ENCODE results near the gene PTPRF.

Gene PTPRF

DNA sequence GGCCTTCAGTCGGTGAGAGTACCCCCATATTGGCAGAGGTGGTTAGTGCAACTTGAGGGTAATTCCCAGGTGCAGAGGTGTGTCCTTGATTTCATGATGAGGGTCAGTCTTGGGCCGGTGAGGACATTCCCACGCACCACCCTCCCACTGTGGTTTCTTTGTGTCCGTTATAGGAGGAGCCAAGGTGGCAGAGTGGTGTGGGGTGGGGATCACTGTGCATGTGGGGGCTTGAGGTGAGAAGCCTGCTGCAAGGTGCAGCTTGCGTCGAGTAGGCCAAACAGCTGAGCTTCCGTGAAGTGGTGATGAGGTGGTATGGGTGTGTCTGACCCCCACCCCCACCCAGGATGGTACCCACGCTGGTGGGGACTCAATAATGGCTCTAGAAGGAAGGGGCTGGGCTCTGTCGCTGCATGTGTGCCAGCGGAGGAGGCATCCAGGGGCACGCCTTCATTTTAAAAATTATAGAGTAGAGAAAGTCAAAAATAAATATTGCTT, 6.2 kb downstream of the PTPRF start:
- H3K4me3 ChIP-seq (replicated peaks; ENCODE audit: low read depth, low read length): no peak overlapping the region
- TF ChIP-seq, protein P1, sequence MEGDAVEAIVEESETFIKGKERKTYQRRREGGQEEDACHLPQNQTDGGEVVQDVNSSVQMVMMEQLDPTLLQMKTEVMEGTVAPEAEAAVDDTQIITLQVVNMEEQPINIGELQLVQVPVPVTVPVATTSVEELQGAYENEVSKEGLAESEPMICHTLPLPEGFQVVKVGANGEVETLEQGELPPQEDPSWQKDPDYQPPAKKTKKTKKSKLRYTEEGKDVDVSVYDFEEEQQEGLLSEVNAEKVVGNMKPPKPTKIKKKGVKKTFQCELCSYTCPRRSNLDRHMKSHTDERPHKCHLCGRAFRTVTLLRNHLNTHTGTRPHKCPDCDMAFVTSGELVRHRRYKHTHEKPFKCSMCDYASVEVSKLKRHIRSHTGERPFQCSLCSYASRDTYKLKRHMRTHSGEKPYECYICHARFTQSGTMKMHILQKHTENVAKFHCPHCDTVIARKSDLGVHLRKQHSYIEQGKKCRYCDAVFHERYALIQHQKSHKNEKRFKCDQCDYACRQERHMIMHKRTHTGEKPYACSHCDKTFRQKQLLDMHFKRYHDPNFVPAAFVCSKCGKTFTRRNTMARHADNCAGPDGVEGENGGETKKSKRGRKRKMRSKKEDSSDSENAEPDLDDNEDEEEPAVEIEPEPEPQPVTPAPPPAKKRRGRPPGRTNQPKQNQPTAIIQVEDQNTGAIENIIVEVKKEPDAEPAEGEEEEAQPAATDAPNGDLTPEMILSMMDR (IDR thresholded peaks at IDR 0.05; ENCODE audit: low read depth, low read length, missing control alignments): no peak
- DNase-seq (ENCODE audit: extremely low read depth, low read depth): no peak

DNA sequence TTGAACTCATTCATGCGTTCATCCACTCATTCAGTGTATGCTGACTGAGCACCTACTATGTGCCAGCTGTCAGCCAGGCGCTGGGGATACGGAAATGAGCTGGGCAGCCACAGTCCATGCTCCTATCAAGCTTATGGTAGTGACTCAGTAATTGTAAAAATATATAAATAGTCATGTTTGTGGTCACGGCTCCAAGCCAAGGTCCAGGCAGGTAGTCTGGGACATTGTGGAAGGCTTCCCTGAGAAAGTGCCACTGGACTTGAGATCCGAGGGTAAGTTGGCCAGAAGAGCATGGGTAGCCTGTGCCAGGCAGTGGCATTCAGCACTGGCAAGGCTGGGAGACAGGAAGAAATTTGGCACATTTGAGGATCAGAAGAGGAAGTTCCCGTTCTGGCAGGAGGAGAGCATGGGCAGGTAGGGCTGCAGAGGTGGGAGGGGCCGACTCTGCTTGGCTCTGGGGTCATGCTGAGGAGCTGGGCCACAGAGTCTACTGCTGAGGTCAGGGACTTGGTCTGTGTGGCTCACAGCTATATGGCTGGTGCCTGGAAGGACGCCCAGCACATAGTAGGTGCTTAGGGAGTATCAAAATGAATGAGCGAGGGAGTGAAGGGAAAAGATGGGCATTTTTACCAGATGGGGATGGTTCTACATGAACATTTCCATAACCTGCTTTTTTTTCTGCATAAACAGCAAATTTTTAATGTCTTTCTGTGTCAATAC, 6.9 kb downstream of the PTPRF start:
- TF ChIP-seq, protein P1 (IDR thresholded peaks at IDR 0.05; ENCODE audit: low read depth, low read length, missing control alignments): no peak
- DNase-seq (ENCODE audit: extremely low read depth, low read depth): no peak
- no peak overlapping the region for H3K4me3 ChIP-seq (replicated peaks; ENCODE audit: low read depth, low read length)

DNA sequence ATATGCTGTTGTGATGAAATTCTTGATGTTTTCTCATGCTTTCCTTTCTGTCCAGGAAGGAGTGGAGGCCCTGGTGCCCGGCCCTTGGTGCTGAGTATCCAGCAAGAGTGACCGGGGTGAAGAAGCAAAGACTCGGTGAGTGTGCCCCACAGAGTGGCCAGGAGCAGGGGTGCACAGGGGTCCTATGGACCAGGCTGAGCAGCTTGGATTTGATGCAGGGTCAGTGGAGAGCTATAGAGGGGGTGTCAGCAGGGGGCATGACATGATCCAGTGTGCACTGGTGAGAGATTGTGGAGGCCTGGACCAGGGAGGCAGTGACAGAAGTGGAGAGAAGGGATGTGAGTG, 7.4 kb downstream of the PTPRF start:
- no peak overlapping the region for H3K4me3 ChIP-seq (replicated peaks; ENCODE audit: low read depth, low read length)
- TF ChIP-seq, protein P1 (IDR thresholded peaks at IDR 0.05; ENCODE audit: low read depth, low read length, missing control alignments): no peak
- DNase-seq (ENCODE audit: extremely low read depth, low read depth): no peak

DNA sequence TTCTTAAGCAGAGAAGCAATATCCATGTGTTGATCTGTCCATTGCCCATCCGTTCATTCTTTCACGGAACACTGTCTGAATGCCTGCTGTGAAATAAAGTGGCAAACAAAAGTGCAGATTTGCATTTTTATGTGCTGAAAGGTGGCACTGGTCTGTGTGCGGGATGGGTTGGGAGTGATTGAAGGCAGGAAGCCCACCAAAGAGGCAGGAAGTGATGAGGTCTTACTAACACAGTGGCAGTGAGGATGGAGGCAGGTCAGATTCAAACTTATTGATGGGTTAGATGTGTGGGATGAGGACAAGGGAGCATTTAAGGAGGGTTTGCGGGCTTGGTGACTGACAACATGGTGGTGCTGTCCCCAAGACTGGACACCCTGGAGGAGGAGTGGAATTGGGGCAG, 8.3 kb downstream of the PTPRF start:
- no peak overlapping the region for H3K4me3 ChIP-seq (replicated peaks; ENCODE audit: low read depth, low read length)
- DNase-seq (ENCODE audit: extremely low read depth, low read depth): no peak
- TF ChIP-seq, protein P1 (IDR thresholded peaks at IDR 0.05; ENCODE audit: low read depth, low read length, missing control alignments): no peak

DNA sequence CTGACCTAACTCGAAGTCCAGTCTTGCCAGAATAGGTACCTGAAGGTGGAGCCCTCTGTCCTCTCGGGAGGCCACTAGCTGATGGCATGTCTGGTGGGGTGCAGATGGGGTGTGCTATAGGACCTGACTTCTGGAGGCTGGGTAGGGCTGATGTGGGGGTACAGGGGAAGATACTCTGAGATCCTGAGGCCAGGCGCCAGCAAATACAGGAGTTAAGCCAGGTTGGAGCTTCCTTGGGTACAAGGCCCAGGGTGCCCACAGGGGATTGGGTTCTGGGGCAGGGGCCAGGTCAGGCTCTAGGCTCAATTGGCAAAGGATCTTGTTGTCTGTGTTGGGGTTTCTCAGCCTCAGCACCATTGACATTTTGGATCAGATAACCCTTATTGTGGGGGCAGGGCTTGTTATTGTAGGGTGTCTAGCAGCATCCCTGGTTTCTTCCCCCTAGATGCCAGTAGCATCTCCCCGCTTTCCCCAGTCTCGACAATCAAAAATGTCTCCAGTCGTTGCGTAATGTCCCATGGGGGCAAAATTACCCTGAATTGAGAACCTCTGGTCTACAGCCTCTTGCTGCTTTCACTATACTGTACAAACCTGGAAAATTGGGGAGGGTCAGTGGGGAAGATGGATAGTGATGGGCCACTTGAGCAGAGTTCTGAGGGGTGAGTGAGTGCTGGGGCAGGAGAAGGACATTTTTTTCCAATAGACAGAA, 9.2 kb downstream of the PTPRF start:
- TF ChIP-seq, protein P1 (IDR thresholded peaks at IDR 0.05; ENCODE audit: low read depth, low read length, missing control alignments): no peak
- no peak for DNase-seq (ENCODE audit: extremely low read depth, low read depth)
- no peak overlapping the region for H3K4me3 ChIP-seq (replicated peaks; ENCODE audit: low read depth, low read length)

DNA sequence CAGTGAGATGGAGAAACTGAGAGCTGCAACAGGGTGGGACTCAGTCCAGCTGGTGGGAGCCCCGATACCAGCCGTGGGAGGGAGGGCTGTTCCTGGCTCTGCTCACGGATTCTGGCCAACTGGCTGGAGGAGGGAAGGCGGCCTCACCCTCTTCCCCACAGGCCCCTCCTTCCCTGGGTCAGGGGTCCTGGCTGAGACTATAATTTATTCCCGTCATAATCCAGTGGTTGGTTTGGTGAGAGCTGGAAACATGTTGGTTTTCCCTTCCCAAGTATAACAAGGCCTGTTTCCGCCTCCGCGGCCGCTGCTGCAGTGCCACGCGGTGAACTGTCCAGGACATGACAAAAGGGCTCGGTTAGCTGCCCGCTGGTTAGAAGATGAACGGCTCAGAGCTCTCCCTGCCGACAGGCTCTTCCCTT, 10.0 kb downstream of the PTPRF start:
- no peak overlapping the region for H3K4me3 ChIP-seq (replicated peaks; ENCODE audit: low read depth, low read length)
- no peak for DNase-seq (ENCODE audit: extremely low read depth, low read depth)
- TF ChIP-seq, protein P1 (IDR thresholded peaks at IDR 0.05; ENCODE audit: low read depth, low read length, missing control alignments): no peak

Data from HFF-Myc (cell line).